Endothelial cell of umbilical vein (primary cell): ENCODE data around the gene LGI2. TPM values are rescaled to one million over a fixed set of nuclear protein-coding genes. Genes with fewer than 3 reads are reported as not detected.

ENCODE experiments used
- BruUV-seq: library from RNA; stranded (reverse); fragments of 400-500 nt; replicated peaks from 2 replicates; lab custom pipeline; 2021; lab: Mats Ljungman, UMichigan
- CTCF ChIA-PET: fragments of 300-600, 350-600 bp; sonication (Branson Sonifier 250); formaldehyde crosslinking; loops from one replicate; lab custom pipeline; 2021; ENCODE audit warnings: antibody characterized with exemption, inconsistent platforms; lab: Charles Lee
- POLR2A ChIA-PET: fragments of 300-600, 350-600 bp; sonication (Branson Sonifier 250); formaldehyde crosslinking; loops from one replicate; lab custom pipeline; 2021; ENCODE audit warnings: antibody characterized with exemption, inconsistent platforms; lab: Charles Lee
- DNase-seq: peaks from one replicate; pipeline ENCODE4 v3.0.0-alpha.2; 2011; ENCODE audit warnings: low read depth, low spot score
- FAIRE-seq: peaks from 2 replicates; lab custom pipeline; 2011; peaks lifted over from hg19 to GRCh38; lab: Jason Lieb, UNC
- H2AFZ ChIP-seq: 2 replicates; pipeline ENCODE4 v1.6.0; 2012; ENCODE audit warnings: low read depth, low read length, control low read depth, inconsistent platforms
- H3K27ac ChIP-seq: 2 replicates; pipeline ENCODE4 v1.5.1; 2011; ENCODE audit warnings: low read depth, mild to moderate bottlenecking, control low read depth, low read length, moderate library complexity; ENCODE audit not compliant: insufficient read depth
- H3K27me3 ChIP-seq, 2 experiments: 2 replicates each; pipeline versions ENCODE4 v1.6.0 to v1.6.1; 2011; ENCODE audit warnings: low read length in 2 of 2, mixed read lengths in 1 of 2; ENCODE audit not compliant: control insufficient read depth in 2 of 2, insufficient read depth in 2 of 2
- H3K36me3 ChIP-seq, 2 experiments: 2 replicates in 1 of 2; 3 replicates in 1 of 2; pipeline ENCODE4 v1.5.1; 2011; ENCODE audit warnings: low read length in 2 of 2, mild to moderate bottlenecking in 1 of 2, moderate library complexity in 1 of 2; ENCODE audit not compliant: control insufficient read depth in 2 of 2, insufficient read depth in 2 of 2; ENCODE audit errors: extremely low read depth in 1 of 2
- H3K4me1 ChIP-seq: 3 replicates; pipeline ENCODE4 v1.5.1; 2011; ENCODE audit warnings: mild to moderate bottlenecking, low read length; ENCODE audit not compliant: control insufficient read depth, insufficient read depth; ENCODE audit errors: extremely low read depth
- H3K4me2 ChIP-seq: 2 replicates; pipeline ENCODE4 v1.6.1; 2011; ENCODE audit warnings: low read length, control low read depth, mixed read lengths; ENCODE audit not compliant: insufficient read depth
- H3K4me3 ChIP-seq, 3 experiments: fragments of 200-600 bp in 1 of 3; sonication (generic), shearing (Covaris generic) in 1 of 3; replicated peaks in 1 of 3; 2 replicates each; pipeline ENCODE4 v1.5.1; 2011 to 2016; ENCODE audit warnings: control low read depth in 3 of 3, low read length in 3 of 3, mild to moderate bottlenecking in 2 of 3, inconsistent platforms in 1 of 3, low read depth in 1 of 3, moderate library complexity in 1 of 3; ENCODE audit not compliant: insufficient read depth in 1 of 3
- H3K79me2 ChIP-seq: 2 replicates; pipeline ENCODE4 v1.6.0; 2012; ENCODE audit warnings: low read length, inconsistent platforms; ENCODE audit not compliant: control insufficient read depth, insufficient read depth
- H3K9ac ChIP-seq: replicated peaks from 2 replicates; pipeline ENCODE3; 2011; ENCODE audit warnings: low read length, control low read depth; ENCODE audit not compliant: insufficient read depth; ENCODE audit errors: extremely low read depth
- H3K9me1 ChIP-seq: replicated peaks from 3 replicates; pipeline ENCODE4 v1.6.0; 2011; ENCODE audit warnings: mild to moderate bottlenecking, low read length; ENCODE audit not compliant: control insufficient read depth, insufficient read depth; ENCODE audit errors: extremely low read depth
- H3K9me3 ChIP-seq: replicated peaks from 2 replicates; pipeline ENCODE4 v1.5.1; 2012; ENCODE audit warnings: low read length, inconsistent platforms; ENCODE audit not compliant: control insufficient read depth, insufficient read depth
- H4K20me1 ChIP-seq: replicated peaks from 2 replicates; pipeline ENCODE3; 2011; ENCODE audit warnings: mild to moderate bottlenecking, low read length; ENCODE audit not compliant: control insufficient read depth, insufficient read depth; ENCODE audit errors: extremely low read depth
- EZH2 ChIP-seq: IDR thresholded peaks from 2 replicates; pipeline ENCODE4 v1.6.1; 2012; ENCODE audit warnings: borderline replicate concordance, low read depth, mild to moderate bottlenecking, moderate library complexity, low read length, inconsistent platforms; ENCODE audit not compliant: severe bottlenecking
- FOS ChIP-seq: IDR thresholded peaks from 2 replicates; pipeline ENCODE4 v1.6.1; 2011; ENCODE audit warnings: mild to moderate bottlenecking, low read length, moderate library complexity, borderline replicate concordance; ENCODE audit not compliant: insufficient read depth
- GATA2 ChIP-seq: IDR thresholded peaks from 2 replicates; pipeline ENCODE4 v1.7.0; 2011; ENCODE audit warnings: low read depth, mild to moderate bottlenecking, moderate library complexity, mixed read lengths, low read length; ENCODE audit not compliant: insufficient read length, insufficient read depth
- JUN ChIP-seq: IDR thresholded peaks from 2 replicates; pipeline ENCODE4 v1.6.1; 2011; ENCODE audit warnings: borderline replicate concordance, low read depth; ENCODE audit not compliant: insufficient read length, insufficient read depth
- MYC ChIP-seq: IDR thresholded peaks from one replicate; pipeline ENCODE4 v1.6.1; 2011; ENCODE audit warnings: mild to moderate bottlenecking, low read depth, low read length
- POLR2A ChIP-seq: IDR thresholded peaks from 2 replicates; pipeline ENCODE4 v1.6.1; 2012; ENCODE audit warnings: low read depth, mild to moderate bottlenecking, control low read depth, low read length
- POLR2AphosphoS5 ChIP-seq: IDR thresholded peaks from 2 replicates; pipeline ENCODE4 v1.6.1; 2012; ENCODE audit warnings: low read depth, mild to moderate bottlenecking, control low read depth, low read length, moderate library complexity; ENCODE audit not compliant: insufficient read depth
- dilution Hi-C: fragments of 300-500 bp; cut with MboI; formaldehyde crosslinking; loops from one replicate; pipeline ENCODE4 v1.15.0; 2019; ENCODE audit warnings: low sequenced_read_pairs; ENCODE audit not compliant: extremely low pct_ligation_motif_present
- intact Hi-C: fragments of 100-400 bp; cut with micrococcal nuclease; formaldehyde crosslinking; loops from one replicate; pipeline ENCODE4 v1.10.0; 2022
- polyA plus RNA-seq, 4 experiments: library from polyadenylated mRNA; depleted of rRNA in 3 of 4; stranded (reverse) in 3 of 4; unstranded in 1 of 4; fragments of >200 nt; gene quantifications; 2 replicates each; pipeline versions ENCODE4 v1.2.1 to v1.2.3, GENCODE V29; 2011 to 2012; ENCODE audit warnings: missing spikeins in 1 of 4
- total RNA-seq: library from RNA; stranded (reverse); gene quantifications from 2 replicates; pipeline ENCODE4 v1.2.3, GENCODE V29; 2021
- TF ChIP-seq, protein P1 (sequence below), 2 donors: IDR thresholded peaks; 1 replicate in 1 of 2; 2 replicates in 1 of 2; pipeline ENCODE4 v1.5.1; 2011; ENCODE audit warnings: low read length in 2 of 2, mild to moderate bottlenecking in 2 of 2, moderate library complexity in 2 of 2, control low read depth in 1 of 2, inconsistent platforms in 1 of 2, low read depth in 1 of 2; ENCODE audit not compliant: insufficient read depth in 1 of 2; ENCODE audit errors: extremely low read depth in 1 of 2
- TF ChIP-seq, protein P2 (sequence below): IDR thresholded peaks from 2 replicates; pipeline ENCODE4 v1.6.1; 2011; ENCODE audit not compliant: insufficient read depth, insufficient read length

The LGI2 gene
- total and polyA plus RNA-seq, 2 donors (not counting 3 experiments of a cell fraction or from before 2014, with no cell fraction given), result not detected

DNA sequence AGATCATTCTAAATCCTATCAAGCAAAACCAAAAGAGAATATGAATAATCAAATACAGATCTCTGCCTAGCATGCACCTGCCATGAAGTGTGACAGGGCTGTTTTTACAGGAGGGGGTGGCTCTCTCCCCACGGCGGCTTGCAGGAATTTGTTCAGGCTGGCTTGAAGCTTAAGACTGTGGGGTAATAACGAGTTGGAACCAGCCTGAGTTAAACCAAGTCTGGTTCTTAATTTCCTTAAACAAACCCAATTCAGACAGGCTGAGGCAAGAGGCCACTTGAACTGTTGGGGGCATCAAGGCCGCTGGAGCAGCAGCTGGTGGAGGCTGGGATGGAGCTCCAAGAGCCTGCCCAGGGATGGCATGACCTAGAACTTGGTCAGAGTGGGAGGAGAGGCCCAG, 45.1 kb upstream of the LGI2 start:
- POLR2A ChIA-PET, result no interaction called here

More for the DNA sequence above, 45.1 kb upstream of the LGI2 start:
- Histone ChIP-seq H3K79me2 (no peaks in the 10 kb centered on the region), H3K4me2 (no peak overlapping the region), H2AFZ (no peak overlapping the region), H3K27ac (no peak overlapping the region), H3K36me3 (no peaks in the 10 kb centered on the region), H3K4me3 (no peak overlapping the region), H4K20me1 (no peaks in the 10 kb centered on the region), H3K9me3 (no peaks in the 10 kb centered on the region), H3K9me1 (no peaks in the 10 kb centered on the region), H3K27me3 (no peaks in the 10 kb centered on the region), H3K9ac (no peak overlapping the region), H3K4me1 (no peaks in the 10 kb centered on the region)
- CTCF ChIA-PET, result no interaction called here
- intact Hi-C loops (no loop called here), dilution Hi-C loops (no loop called here)
- BruUV-seq, result no TSS peak
- no peak for DNase-seq
- TF ChIP-seq, protein P1, sequence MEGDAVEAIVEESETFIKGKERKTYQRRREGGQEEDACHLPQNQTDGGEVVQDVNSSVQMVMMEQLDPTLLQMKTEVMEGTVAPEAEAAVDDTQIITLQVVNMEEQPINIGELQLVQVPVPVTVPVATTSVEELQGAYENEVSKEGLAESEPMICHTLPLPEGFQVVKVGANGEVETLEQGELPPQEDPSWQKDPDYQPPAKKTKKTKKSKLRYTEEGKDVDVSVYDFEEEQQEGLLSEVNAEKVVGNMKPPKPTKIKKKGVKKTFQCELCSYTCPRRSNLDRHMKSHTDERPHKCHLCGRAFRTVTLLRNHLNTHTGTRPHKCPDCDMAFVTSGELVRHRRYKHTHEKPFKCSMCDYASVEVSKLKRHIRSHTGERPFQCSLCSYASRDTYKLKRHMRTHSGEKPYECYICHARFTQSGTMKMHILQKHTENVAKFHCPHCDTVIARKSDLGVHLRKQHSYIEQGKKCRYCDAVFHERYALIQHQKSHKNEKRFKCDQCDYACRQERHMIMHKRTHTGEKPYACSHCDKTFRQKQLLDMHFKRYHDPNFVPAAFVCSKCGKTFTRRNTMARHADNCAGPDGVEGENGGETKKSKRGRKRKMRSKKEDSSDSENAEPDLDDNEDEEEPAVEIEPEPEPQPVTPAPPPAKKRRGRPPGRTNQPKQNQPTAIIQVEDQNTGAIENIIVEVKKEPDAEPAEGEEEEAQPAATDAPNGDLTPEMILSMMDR (IDR thresholded peaks at IDR 0.05; ENCODE audit: extremely low read depth in 1 of 2, insufficient read depth in 1 of 2, low read depth in 1 of 2, low read length in 2 of 2), result no peak
- TF ChIP-seq POLR2A, result no peak
- TF ChIP-seq, protein P2, sequence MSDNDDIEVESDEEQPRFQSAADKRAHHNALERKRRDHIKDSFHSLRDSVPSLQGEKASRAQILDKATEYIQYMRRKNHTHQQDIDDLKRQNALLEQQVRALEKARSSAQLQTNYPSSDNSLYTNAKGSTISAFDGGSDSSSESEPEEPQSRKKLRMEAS, result no peak
- no peak for TF ChIP-seq POLR2AphosphoS5
- no peak for TF ChIP-seq GATA2
- TF ChIP-seq EZH2, result no peak
- TF ChIP-seq FOS, result no peak
- TF ChIP-seq MYC, result no peak
- no peak for TF ChIP-seq JUN
- no peak for FAIRE-seq
